ENCODE results near the gene MOSMO. TPM values are rescaled to one million over a fixed set of nuclear protein-coding genes. Genes with fewer than 3 reads are reported as not detected.
"Not testable (repeated sequence)": the region's sequence is repeated elsewhere in the genome, so short reads cannot be mapped to it uniquely, and the experiment has no call there.

Gene MOSMO
- total RNA-seq, 1 donor from 2014 or later = 12.1 TPM

- peaks cover 5% of the 10 kb centered on the region for H3K27me3 ChIP-seq (ENCODE audit: low read depth)
- intact Hi-C loops (cut with micrococcal nuclease) = loop anchor here (10.0 kb wide), 1 partner anchor 65 kb away; no protein-coding TSS in a partner anchor
- H3K9me3 ChIP-seq (replicated peaks) = no peaks in the 10 kb centered on the region
- H3K36me3 ChIP-seq = no peaks in the 10 kb centered on the region
- DNase-seq = no peak
- no peak for TF ChIP-seq CTCF (IDR thresholded peaks at IDR 0.05; ENCODE audit: borderline replicate concordance)
- no peak overlapping the region for H3K27ac ChIP-seq (replicated peaks)
- no peak overlapping the region for H3K4me3 ChIP-seq
- no peaks in the 10 kb centered on the region for H3K4me1 ChIP-seq
Observed at GRCh38 chr16:22109258-22109898, 101.5 kb downstream of the MOSMO start.

GRCh38 chr16:22111629-22112028 is 103.7 kb downstream of the MOSMO start:
- H3K9me3 ChIP-seq (replicated peaks); H3K36me3 ChIP-seq; H3K4me3 ChIP-seq; H3K4me1 ChIP-seq; H3K27ac ChIP-seq (replicated peaks); intact Hi-C loops (cut with micrococcal nuclease); DNase-seq; H3K27me3 ChIP-seq (ENCODE audit: low read depth): not testable (repeated sequence)

GRCh38 chr16:22116095-22116700 is 108.3 kb downstream of the MOSMO start:
- H3K27ac ChIP-seq (replicated peaks) = no peak overlapping the region
- no peaks in the 10 kb centered on the region for H3K9me3 ChIP-seq (replicated peaks)
- no peak for TF ChIP-seq CTCF (IDR thresholded peaks at IDR 0.05; ENCODE audit: borderline replicate concordance)
- no peaks in the 10 kb centered on the region for H3K36me3 ChIP-seq
- no peak for DNase-seq
- no peak overlapping the region for H3K4me3 ChIP-seq
- intact Hi-C loops (cut with micrococcal nuclease) = no loop called here
- H3K27me3 ChIP-seq (ENCODE audit: low read depth) = no peaks in the 10 kb centered on the region
- no peaks in the 10 kb centered on the region for H3K4me1 ChIP-seq

- no peak overlapping the region for H3K27ac ChIP-seq (replicated peaks)
- H3K27me3 ChIP-seq (ENCODE audit: low read depth) = no peaks in the 10 kb centered on the region
- no peaks in the 10 kb centered on the region for H3K36me3 ChIP-seq
- H3K4me1 ChIP-seq = no peaks in the 10 kb centered on the region
- TF ChIP-seq CTCF (IDR thresholded peaks at IDR 0.05; ENCODE audit: borderline replicate concordance) = no peak
- intact Hi-C loops (cut with micrococcal nuclease) = no loop called here
- no peak for DNase-seq
- H3K9me3 ChIP-seq (replicated peaks) = no peaks in the 10 kb centered on the region
- no peak overlapping the region for H3K4me3 ChIP-seq
Observed at GRCh38 chr16:22117609-22118008, 109.7 kb downstream of the MOSMO start.

- no peak for TF ChIP-seq CTCF (IDR thresholded peaks at IDR 0.05; ENCODE audit: borderline replicate concordance)
- Histone ChIP-seq H3K9me3 (replicated peaks) (no peaks in the 10 kb centered on the region), H3K4me1 (no peaks in the 10 kb centered on the region), H3K27me3 (ENCODE audit: low read depth) (no peaks in the 10 kb centered on the region), H3K4me3 (no peak overlapping the region), H3K36me3 (no peaks in the 10 kb centered on the region), H3K27ac (replicated peaks) (no peak overlapping the region)
- intact Hi-C loops (cut with micrococcal nuclease) = no loop called here
- DNase-seq = no peak
Observed at GRCh38 chr16:22120440-22120839, 112.5 kb downstream of the MOSMO start.

- Histone ChIP-seq H3K27me3 (ENCODE audit: low read depth) (no peaks in the 10 kb centered on the region), H3K27ac (replicated peaks) (no peak overlapping the region), H3K9me3 (replicated peaks) (no peaks in the 10 kb centered on the region), H3K4me3 (no peak overlapping the region), H3K36me3 (no peaks in the 10 kb centered on the region), H3K4me1 (no peaks in the 10 kb centered on the region)
- TF ChIP-seq CTCF (IDR thresholded peaks at IDR 0.05; ENCODE audit: borderline replicate concordance) = no peak
- intact Hi-C loops (cut with micrococcal nuclease) = no loop called here
- DNase-seq = no peak
Observed at GRCh38 chr16:22122239-22122638, 114.3 kb downstream of the MOSMO start.

All from left ventricle myocardium inferior (tissue), 1 donor.